ES-I3 (cell line): ENCODE measurements around the gene SP6.

Source experiments
- H3K36me3 ChIP-seq: 2 replicates; pipeline ENCODE4 v1.6.1; 2013; ENCODE audit warnings: mild to moderate bottlenecking, low read length, control low read depth, moderate library complexity; ENCODE audit not compliant: insufficient read depth
- H3K4me1 ChIP-seq: 2 replicates; pipeline ENCODE4 v1.6.1; 2013; ENCODE audit warnings: mild to moderate bottlenecking, control low read depth, low read length; ENCODE audit not compliant: insufficient read depth
- H3K9ac ChIP-seq: 2 replicates; pipeline ENCODE4 v1.6.1; 2013; ENCODE audit warnings: low read depth, mild to moderate bottlenecking, low read length, moderate library complexity
- H3K9me3 ChIP-seq: 2 replicates; pipeline ENCODE4 v1.6.1; 2013; ENCODE audit warnings: mild to moderate bottlenecking, low read length, moderate library complexity; ENCODE audit not compliant: control insufficient read depth, insufficient read depth

Gene SP6

GRCh38 chr17:47872651-47873161, 21.7 kb upstream of the SP6 start:
- Histone ChIP-seq H3K9ac (peak overlapping the region; percentile 44; the same call in 1 of the 2 replicates), H3K4me1 (peaks cover 42% of the 10 kb centered on the region), H3K36me3 (no peaks in the 10 kb centered on the region)

GRCh38 chr17:47872019-47872650, 21.2 kb upstream of the SP6 start:
- peak overlapping the region; percentile 44 for H3K9ac ChIP-seq

More at GRCh38 chr17:47872651-47873161, 21.7 kb upstream of the SP6 start:
- H3K9me3 ChIP-seq = no peaks in the 10 kb centered on the region

GRCh38 chr17:47871048-47871447, 20.1 kb upstream of the SP6 start:
- Histone ChIP-seq H3K9me3 (no peaks in the 10 kb centered on the region), H3K9ac (no peak overlapping the region), H3K4me1 (peaks cover 36% of the 10 kb centered on the region), H3K36me3 (no peaks in the 10 kb centered on the region)

More at GRCh38 chr17:47872019-47872650, 21.2 kb upstream of the SP6 start:
- Histone ChIP-seq H3K9me3 (no peaks in the 10 kb centered on the region), H3K4me1 (peaks cover 37% of the 10 kb centered on the region), H3K36me3 (no peaks in the 10 kb centered on the region)

- H3K9ac ChIP-seq = no peak overlapping the region
- no peaks in the 10 kb centered on the region for H3K36me3 ChIP-seq
- peaks cover 28% of the 10 kb centered on the region for H3K4me1 ChIP-seq
- H3K9me3 ChIP-seq = no peaks in the 10 kb centered on the region
Observed at GRCh38 chr17:47870056-47870455, 19.1 kb upstream of the SP6 start.

- no peaks in the 10 kb centered on the region for H3K36me3 ChIP-seq
- H3K9ac ChIP-seq = no peak overlapping the region
Observed at GRCh38 chr17:47869114-47869513, 18.2 kb upstream of the SP6 start.

GRCh38 chr17:47867813-47868533, 17.0 kb upstream of the SP6 start:
- H3K4me1 ChIP-seq = peaks cover 18% of the 10 kb centered on the region
- H3K9ac ChIP-seq = no peak overlapping the region
- H3K36me3 ChIP-seq = no peaks in the 10 kb centered on the region
- no peaks in the 10 kb centered on the region for H3K9me3 ChIP-seq

More at GRCh38 chr17:47869114-47869513, 18.2 kb upstream of the SP6 start:
- Histone ChIP-seq H3K9me3 (no peaks in the 10 kb centered on the region), H3K4me1 (peaks cover 26% of the 10 kb centered on the region)

- H3K9me3 ChIP-seq = no peaks in the 10 kb centered on the region
- peaks cover 24% of the 10 kb centered on the region for H3K4me1 ChIP-seq
- H3K9ac ChIP-seq = no peak overlapping the region
- H3K36me3 ChIP-seq = no peaks in the 10 kb centered on the region
Observed at GRCh38 chr17:47866941-47867340, 16.0 kb upstream of the SP6 start.

- Histone ChIP-seq H3K36me3 (no peaks in the 10 kb centered on the region), H3K9ac (no peak overlapping the region), H3K4me1 (peaks cover 16% of the 10 kb centered on the region), H3K9me3 (no peaks in the 10 kb centered on the region)
Observed at GRCh38 chr17:47864791-47865216, 13.8 kb upstream of the SP6 start.

- H3K9me3 ChIP-seq = no peaks in the 10 kb centered on the region
- H3K36me3 ChIP-seq = no peaks in the 10 kb centered on the region
- no peak overlapping the region for H3K9ac ChIP-seq
- peaks cover 7% of the 10 kb centered on the region; the same call in 1 of the 2 replicates for H3K4me1 ChIP-seq
Observed at GRCh38 chr17:47862621-47863440, 11.9 kb upstream of the SP6 start.

- no peaks in the 10 kb centered on the region for H3K9me3 ChIP-seq
- peaks cover 22% of the 10 kb centered on the region for H3K4me1 ChIP-seq
- H3K36me3 ChIP-seq = no peaks in the 10 kb centered on the region
- no peak overlapping the region for H3K9ac ChIP-seq
Observed at GRCh38 chr17:47860386-47860785, 9.4 kb upstream of the SP6 start.

- no peaks in the 10 kb centered on the region for H3K36me3 ChIP-seq
- H3K9me3 ChIP-seq = no peaks in the 10 kb centered on the region
- H3K9ac ChIP-seq = no peak overlapping the region
- peaks cover 30% of the 10 kb centered on the region for H3K4me1 ChIP-seq
Observed at GRCh38 chr17:47857551-47858455, 6.8 kb upstream of the SP6 start.

- no peaks in the 10 kb centered on the region for H3K9me3 ChIP-seq
- peaks cover 33% of the 10 kb centered on the region for H3K4me1 ChIP-seq
- no peaks in the 10 kb centered on the region for H3K36me3 ChIP-seq
- no peak overlapping the region for H3K9ac ChIP-seq
Observed at GRCh38 chr17:47856830-47857229, 5.9 kb upstream of the SP6 start.

- H3K9me3 ChIP-seq = no peaks in the 10 kb centered on the region
Observed at GRCh38 chr17:47855737-47856136, 4.8 kb upstream of the SP6 start.

More at GRCh38 chr17:47855737-47856136, 4.8 kb upstream of the SP6 start:
- Histone ChIP-seq H3K36me3 (no peaks in the 10 kb centered on the region), H3K9ac (no peak overlapping the region), H3K4me1 (peaks cover 33% of the 10 kb centered on the region)
